H9 (cell line): ENCODE data around the gene C20orf173. TPM values are rescaled to one million over a fixed set of nuclear protein-coding genes. Genes with fewer than 3 reads are reported as not detected.

Experiments
- DNase-seq: peaks from one replicate; pipeline ENCODE4 v3.0.0-alpha.2; 2017
- H2AFZ ChIP-seq: one replicate; pipeline ENCODE4 v1.6.1; 2013; ENCODE audit warnings: mild to moderate bottlenecking, low read length, control low read depth, moderate library complexity
- H2AK5ac ChIP-seq: 2 replicates; pipeline ENCODE4 v1.6.1; 2013; ENCODE audit warnings: low read length, control low read depth, mixed read lengths; ENCODE audit not compliant: insufficient read length
- H2BK120ac ChIP-seq: one replicate; pipeline ENCODE4 v1.6.1; 2013; ENCODE audit warnings: low read depth, mild to moderate bottlenecking, low read length, control low read depth, inconsistent platforms; ENCODE audit not compliant: poor library complexity, severe bottlenecking
- H2BK12ac ChIP-seq: 2 replicates; pipeline ENCODE4 v1.6.1; 2013; ENCODE audit warnings: low read length, control low read depth, mixed read lengths, low read depth; ENCODE audit not compliant: insufficient read length
- H2BK15ac ChIP-seq: 2 replicates; pipeline ENCODE4 v1.6.1; 2013; ENCODE audit warnings: low read depth, low read length, control low read depth
- H2BK20ac ChIP-seq: one replicate; pipeline ENCODE4 v1.6.1; 2013; ENCODE audit warnings: low read depth, mild to moderate bottlenecking, low read length, control low read depth, inconsistent platforms; ENCODE audit not compliant: poor library complexity, severe bottlenecking
- H2BK5ac ChIP-seq: 2 replicates; pipeline ENCODE4 v1.6.1; 2013; ENCODE audit warnings: low read length, control low read depth, mixed read lengths; ENCODE audit not compliant: insufficient read length
- H3K14ac ChIP-seq: 2 replicates; pipeline ENCODE4 v1.6.1; 2013; ENCODE audit warnings: low read length, control low read depth; ENCODE audit not compliant: insufficient read depth
- H3K18ac ChIP-seq: 2 replicates; pipeline ENCODE4 v1.6.1; 2013; ENCODE audit warnings: low read depth, mild to moderate bottlenecking, mixed read lengths, low read length, control low read depth; ENCODE audit not compliant: insufficient read length
- H3K23ac ChIP-seq: 2 replicates; pipeline ENCODE4 v1.6.1; 2013; ENCODE audit warnings: low read length, control low read depth, mixed read lengths, low read depth; ENCODE audit not compliant: insufficient read length
- H3K23me2 ChIP-seq: 2 replicates; pipeline ENCODE4 v1.6.1; 2013; ENCODE audit warnings: low read depth, mild to moderate bottlenecking, mixed read lengths, low read length, control low read depth; ENCODE audit not compliant: insufficient read length, poor library complexity, severe bottlenecking
- H3K27ac ChIP-seq: 2 replicates; pipeline ENCODE4 v1.5.1; 2013; ENCODE audit warnings: low read length, control low read depth, mixed read lengths, low read depth; ENCODE audit not compliant: insufficient read length
- H3K27me3 ChIP-seq: 2 replicates; pipeline ENCODE4 v1.6.1; 2013; ENCODE audit warnings: low read length, control low read depth, inconsistent platforms; ENCODE audit not compliant: insufficient read depth
- H3K4ac ChIP-seq: 2 replicates; pipeline ENCODE4 v1.6.1; 2013; ENCODE audit warnings: low read depth, mild to moderate bottlenecking, control low read depth, inconsistent platforms, low read length, moderate library complexity
- H3K4me1 ChIP-seq: 2 replicates; pipeline ENCODE4 v1.6.1; 2013; ENCODE audit warnings: low read length, control low read depth, inconsistent platforms; ENCODE audit not compliant: insufficient read depth
- H3K4me2 ChIP-seq: 2 replicates; pipeline ENCODE4 v1.6.1; 2013; ENCODE audit warnings: low read length, control low read depth, mixed read lengths; ENCODE audit not compliant: insufficient read length, insufficient read depth
- H3K56ac ChIP-seq: 2 replicates; pipeline ENCODE4 v1.6.1; 2013; ENCODE audit warnings: low read depth, mild to moderate bottlenecking, mixed read lengths, low read length, control low read depth; ENCODE audit not compliant: insufficient read length
- H3K79me1 ChIP-seq: 2 replicates; pipeline ENCODE4 v1.6.1; 2013; ENCODE audit warnings: low read depth, mild to moderate bottlenecking, moderate library complexity, low read length, control low read depth, inconsistent platforms; ENCODE audit not compliant: insufficient read depth, poor library complexity, severe bottlenecking
- H3K79me2 ChIP-seq: 2 replicates; pipeline ENCODE4 v1.6.1; 2013; ENCODE audit warnings: low read length, control low read depth, inconsistent platforms; ENCODE audit not compliant: insufficient read depth
- H3K9ac ChIP-seq: 2 replicates; pipeline ENCODE4 v1.6.1; 2013; ENCODE audit warnings: low read length, control low read depth, mixed read lengths; ENCODE audit not compliant: insufficient read length; ENCODE audit errors: extremely low read depth
- H3K9me3 ChIP-seq: one replicate; pipeline ENCODE4 v1.6.1; 2013; ENCODE audit warnings: low read depth, low read length, inconsistent platforms; ENCODE audit not compliant: control insufficient read depth
- H3T11ph ChIP-seq: one replicate; pipeline ENCODE4 v1.6.1; 2013; ENCODE audit warnings: mild to moderate bottlenecking, low read length, control low read depth, inconsistent platforms
- H4K20me1 ChIP-seq: one replicate; pipeline ENCODE4 v1.6.1; 2013; ENCODE audit not compliant: control insufficient read depth, insufficient read length, insufficient read depth
- H4K5ac ChIP-seq: 2 replicates; pipeline ENCODE4 v1.6.1; 2013; ENCODE audit warnings: low read depth, mild to moderate bottlenecking, mixed read lengths, low read length, control low read depth; ENCODE audit not compliant: insufficient read length
- H4K8ac ChIP-seq: replicated peaks from 2 replicates; pipeline ENCODE4 v1.6.1; 2013; ENCODE audit warnings: low read length, control low read depth, mixed read lengths, low read depth; ENCODE audit not compliant: insufficient read length
- H4K91ac ChIP-seq: 2 replicates; pipeline ENCODE4 v1.6.1; 2013; ENCODE audit warnings: low read depth, mild to moderate bottlenecking, moderate library complexity, mixed read lengths, low read length, control low read depth; ENCODE audit not compliant: insufficient read length
- H3K27ac Mint-ChIP-seq, 3 experiments: 2 replicates in 2 of 3; 3 replicates in 1 of 3; pipeline ENCODE4 v1.8.0; 2020 to 2021; ENCODE audit warnings: mixed read lengths in 3 of 3, mild to moderate bottlenecking in 1 of 3, moderate library complexity in 1 of 3
- H3K27me3 Mint-ChIP-seq: 2 replicates; pipeline ENCODE4 v1.8.0; 2021; ENCODE audit warnings: low read depth, mild to moderate bottlenecking, moderate library complexity, mixed read lengths
- H3K36me3 Mint-ChIP-seq, 3 experiments: 2 replicates in 2 of 3; 3 replicates in 1 of 3; pipeline ENCODE4 v1.8.0; 2020 to 2021; ENCODE audit warnings: low read depth in 3 of 3, mixed read lengths in 3 of 3; ENCODE audit not compliant: insufficient read depth in 1 of 3
- H3K4me1 Mint-ChIP-seq, 2 experiments: 2 replicates each; pipeline ENCODE4 v1.8.0; 2020; ENCODE audit warnings: mixed read lengths in 2 of 2
- H3K4me3 Mint-ChIP-seq, 2 experiments: 2 replicates in 1 of 2; 3 replicates in 1 of 2; pipeline ENCODE4 v1.8.0; 2020 to 2021; ENCODE audit warnings: mild to moderate bottlenecking in 2 of 2, mixed read lengths in 2 of 2, moderate library complexity in 1 of 2
- H3K9me3 Mint-ChIP-seq, 2 experiments: 2 replicates in 1 of 2; 3 replicates in 1 of 2; pipeline ENCODE4 v1.8.0; 2020; ENCODE audit warnings: mild to moderate bottlenecking in 2 of 2, mixed read lengths in 2 of 2, moderate library complexity in 1 of 2
- WGBS: extraction: QIAGEN DNeasy Blood & Tissue Kit; methylation state at CpG from one replicate; pipeline ENCODE4 v1.1.7; 2013; ENCODE audit warnings: missing lambda C conversion rate, low lambda C conversion rate, mixed read lengths; ENCODE audit not compliant: insufficient read length; ENCODE audit errors: extremely low coverage; 5-methylcytosine and 5-hydroxymethylcytosine counted together
- total RNA-seq: library from RNA; stranded (reverse); gene quantifications from 2 replicates; pipeline ENCODE4 v1.2.1, GENCODE V29; 2021
- TF ChIP-seq, protein P1 (sequence below): fragments of 200-600 bp; sonication (generic); conservative IDR thresholded peaks from 3 replicates; pipeline ENCODE4 v1.8.0; 2021; ENCODE audit warnings: antibody characterized with exemption, mild to moderate bottlenecking

The C20orf173 gene
- total RNA-seq, 1 experiment from 2014 or later: not detected

DNA sequence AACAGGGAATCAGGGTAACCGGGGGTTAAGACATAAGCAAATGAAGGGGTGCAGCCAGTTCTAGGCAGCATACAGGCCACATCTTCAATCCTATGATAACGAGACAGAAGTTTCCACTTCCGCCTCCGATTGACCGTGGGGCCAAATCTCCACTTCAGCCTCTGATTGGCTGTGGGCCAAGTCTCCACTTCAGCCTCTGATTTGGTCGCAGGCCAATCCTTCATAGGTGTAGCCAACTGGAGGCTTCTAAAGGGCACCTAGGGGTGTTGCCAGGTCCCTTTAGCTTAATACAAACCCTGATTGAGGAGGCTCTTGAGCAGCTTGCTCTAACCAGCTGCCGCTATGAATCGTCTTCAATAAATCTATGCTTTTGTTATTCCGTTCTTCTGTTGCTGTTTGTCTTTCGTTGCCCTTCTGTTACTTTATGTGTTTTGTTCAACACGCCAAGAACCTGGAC lies 10.3 kb upstream of the C20orf173 start:
- Mint-ChIP-seq H3K4me3 (peak overlapping the region; percentile 64 to 82), H3K36me3 (peaks cover 7 to 16% (median 15%) of the 10 kb centered on the region in 3 experiments; a peak in 6 of 7 replicates), H3K27ac (peak overlapping the region; percentile 86 to 95 (median 93)), H3K9me3 (no peaks in the 10 kb centered on the region), H3K27me3 (no peaks in the 10 kb centered on the region), H3K4me1 (peaks cover 15 to 20% of the 10 kb centered on the region in 2 experiments)
- H3K4me2 ChIP-seq: peak overlapping the region; percentile 95
- peaks cover 10% of the 10 kb centered on the region for H3K23me2 ChIP-seq
- DNase-seq: peak; percentile 94
- no peaks in the 10 kb centered on the region for H3K9me3 ChIP-seq
- TF ChIP-seq, protein P1, sequence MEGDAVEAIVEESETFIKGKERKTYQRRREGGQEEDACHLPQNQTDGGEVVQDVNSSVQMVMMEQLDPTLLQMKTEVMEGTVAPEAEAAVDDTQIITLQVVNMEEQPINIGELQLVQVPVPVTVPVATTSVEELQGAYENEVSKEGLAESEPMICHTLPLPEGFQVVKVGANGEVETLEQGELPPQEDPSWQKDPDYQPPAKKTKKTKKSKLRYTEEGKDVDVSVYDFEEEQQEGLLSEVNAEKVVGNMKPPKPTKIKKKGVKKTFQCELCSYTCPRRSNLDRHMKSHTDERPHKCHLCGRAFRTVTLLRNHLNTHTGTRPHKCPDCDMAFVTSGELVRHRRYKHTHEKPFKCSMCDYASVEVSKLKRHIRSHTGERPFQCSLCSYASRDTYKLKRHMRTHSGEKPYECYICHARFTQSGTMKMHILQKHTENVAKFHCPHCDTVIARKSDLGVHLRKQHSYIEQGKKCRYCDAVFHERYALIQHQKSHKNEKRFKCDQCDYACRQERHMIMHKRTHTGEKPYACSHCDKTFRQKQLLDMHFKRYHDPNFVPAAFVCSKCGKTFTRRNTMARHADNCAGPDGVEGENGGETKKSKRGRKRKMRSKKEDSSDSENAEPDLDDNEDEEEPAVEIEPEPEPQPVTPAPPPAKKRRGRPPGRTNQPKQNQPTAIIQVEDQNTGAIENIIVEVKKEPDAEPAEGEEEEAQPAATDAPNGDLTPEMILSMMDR: no peak
- peak overlapping the region; percentile 100 for H2AFZ ChIP-seq
- H2BK12ac ChIP-seq: no peak overlapping the region
- H2BK120ac ChIP-seq: no peak overlapping the region
- no peaks in the 10 kb centered on the region for H3K27me3 ChIP-seq
- WGBS: no CpG with 5 or more reads among the region's 11 CpGs
- no peak overlapping the region for H3T11ph ChIP-seq
- H4K5ac ChIP-seq: peak overlapping the region; percentile 90
- H3K18ac ChIP-seq: peak overlapping the region; percentile 98
- H3K79me1 ChIP-seq: no peaks in the 10 kb centered on the region
- no peaks in the 10 kb centered on the region for H4K20me1 ChIP-seq
- H4K8ac ChIP-seq: peak overlapping the region; percentile 99
- peaks cover 2% of the 10 kb centered on the region; the same call in 1 of the 2 replicates for H3K4me1 ChIP-seq
- H3K56ac ChIP-seq: no peak overlapping the region
- H3K23ac ChIP-seq: no peak overlapping the region
- peak overlapping the region; percentile 71 for H3K27ac ChIP-seq
- no peak overlapping the region for H2BK20ac ChIP-seq
- H3K9ac ChIP-seq: peak overlapping the region; percentile 91
- H3K79me2 ChIP-seq: no peaks in the 10 kb centered on the region
- peak overlapping the region; percentile 87 for H3K14ac ChIP-seq
- no peak overlapping the region for H2BK15ac ChIP-seq
- no peak overlapping the region for H4K91ac ChIP-seq
- no peak overlapping the region for H2AK5ac ChIP-seq
- H2BK5ac ChIP-seq: peak overlapping the region; percentile 46
- H3K4ac ChIP-seq: no peak overlapping the region
